HCT116 (cell line): ENCODE measurements around the gene DNAJC7. TPM values are rescaled to one million over a fixed set of nuclear protein-coding genes. Genes with fewer than 3 reads are reported as not detected.

ENCODE experiments used
- ATAC-seq: fragments of 200-7000 bp; cut with Tn5 transposase; 2 replicates; pipeline ENCODE4 v1.9.1; 2020; ENCODE audit warnings: mild to moderate bottlenecking, moderate library complexity
- BruUV-seq: library from RNA; stranded (reverse); fragments of 400-500 nt; replicated peaks from 2 replicates; lab custom pipeline; 2021; lab: Mats Ljungman, UMichigan
- CTCF ChIA-PET: fragments of 300-600 bp; sonication (Branson Sonifier 250); formaldehyde crosslinking; loops from one replicate; lab custom pipeline; 2021; ENCODE audit warnings: antibody characterized with exemption; lab: Charles Lee
- POLR2A ChIA-PET: fragments of 300-600, 350-600 bp; sonication (Branson Sonifier 250); formaldehyde crosslinking; loops from one replicate; lab custom pipeline; 2021; ENCODE audit warnings: antibody characterized with exemption; lab: Charles Lee
- RAD21 ChIA-PET, 2 experiments: fragments of 300-600 bp; sonication (Branson Sonifier 250); formaldehyde crosslinking; loops; one replicate each; lab custom pipeline; 2023; ENCODE audit warnings: low total read pairs in 2 of 2; ENCODE audit not compliant: uncharacterized antibody in 2 of 2, unreplicated experiment in 2 of 2, low non-redundant PET in 1 of 2; lab: Charles Lee
- DNase-seq: peaks from one replicate; pipeline ENCODE4 v3.0.0-alpha.2; 2010; ENCODE audit warnings: low read depth, low spot score
- H2AFZ ChIP-seq: fragments of 200-600 bp; shearing (Covaris generic), sonication (generic); 2 replicates; pipeline ENCODE4 v1.6.1; 2017; ENCODE audit warnings: low read depth, mixed run types, mixed read lengths, antibody characterized with exemption, low read length; ENCODE audit not compliant: poor library complexity, severe bottlenecking
- H3K27ac ChIP-seq: 2 replicates; pipeline ENCODE4 v1.5.1; 2012; ENCODE audit warnings: low read depth, low read length
- H3K27me3 ChIP-seq: fragments of 200-600 bp; sonication (generic); 2 replicates; pipeline ENCODE4 v1.6.1; 2016; ENCODE audit warnings: mixed run types, low read length, mixed read lengths; ENCODE audit not compliant: insufficient read depth
- H3K36me3 ChIP-seq, 2 experiments: fragments of 200-500 bp in 1 of 2; fragments of 200-600 bp in 1 of 2; sonication (Bioruptor generic) in 1 of 2; sonication (generic) in 1 of 2; 2 replicates each; pipeline versions ENCODE4 v1.5.1 to v1.6.1; 2014 to 2016; ENCODE audit warnings: low read length in 2 of 2, inconsistent platforms in 1 of 2, mixed read lengths in 1 of 2, mixed run types in 1 of 2; ENCODE audit not compliant: insufficient read depth in 2 of 2, control insufficient read depth in 1 of 2
- H3K4me1 ChIP-seq, 2 experiments: fragments of 200-600 bp in 1 of 2; sonication (generic) in 1 of 2; 2 replicates each; pipeline versions ENCODE4 v1.5.1 to v1.6.1; 2012 to 2017; ENCODE audit warnings: low read length in 2 of 2, inconsistent platforms in 1 of 2, mild to moderate bottlenecking in 1 of 2, mixed read lengths in 1 of 2, mixed run types in 1 of 2, moderate library complexity in 1 of 2; ENCODE audit not compliant: insufficient read depth in 2 of 2, control insufficient read depth in 1 of 2
- H3K4me2 ChIP-seq: fragments of 200-600 bp; sonication (generic); 2 replicates; pipeline ENCODE4 v1.6.1; 2017; ENCODE audit warnings: mixed run types, low read length, mixed read lengths
- H3K4me3 ChIP-seq, 2 experiments: fragments of 200-600 bp in 1 of 2; sonication (generic) in 1 of 2; replicated peaks in 1 of 2; 2 replicates each; pipeline ENCODE4 v1.5.1; 2011 to 2016; ENCODE audit warnings: low read length in 2 of 2, control low read depth in 1 of 2, low read depth in 1 of 2, mild to moderate bottlenecking in 1 of 2, mixed read lengths in 1 of 2, mixed run types in 1 of 2
- H3K79me2 ChIP-seq: fragments of 200-600 bp; sonication (generic); 2 replicates; pipeline ENCODE4 v1.6.1; 2017; ENCODE audit warnings: mild to moderate bottlenecking, mixed run types, low read length, moderate library complexity, mixed read lengths; ENCODE audit not compliant: insufficient read depth
- H3K9ac ChIP-seq: fragments of 200-600 bp; sonication (generic); 2 replicates; pipeline ENCODE4 v1.6.1; 2016; ENCODE audit warnings: low read length, mixed read lengths
- H3K9me2 ChIP-seq: fragments of 200-600 bp; sonication (generic), shearing (Covaris generic); 2 replicates; pipeline ENCODE4 v1.6.1; 2017; ENCODE audit warnings: mixed run types, mild to moderate bottlenecking, moderate library complexity; ENCODE audit not compliant: insufficient read depth
- H3K9me3 ChIP-seq, 2 experiments: fragments of 200-500 bp in 1 of 2; fragments of 200-600 bp in 1 of 2; sonication (Bioruptor generic) in 1 of 2; sonication (generic) in 1 of 2; 2 replicates each; pipeline ENCODE4 v1.6.1; 2014 to 2017; ENCODE audit warnings: low read length in 2 of 2, mixed read lengths in 2 of 2, inconsistent platforms in 1 of 2, low read depth in 1 of 2, mild to moderate bottlenecking in 1 of 2, mixed run types in 1 of 2, moderate library complexity in 1 of 2; ENCODE audit not compliant: control insufficient read depth in 1 of 2, insufficient read depth in 1 of 2
- H4K20me1 ChIP-seq: fragments of 200-600 bp; sonication (generic), shearing (Covaris generic); 2 replicates; pipeline ENCODE4 v1.6.1; 2017; ENCODE audit warnings: mixed run types, mild to moderate bottlenecking, moderate library complexity; ENCODE audit not compliant: insufficient read depth
- CBX3 ChIP-seq: IDR thresholded peaks from 2 replicates; pipeline ENCODE4 v1.6.1; 2012; ENCODE audit warnings: low read depth
- CEBPB ChIP-seq: IDR thresholded peaks from 2 replicates; pipeline ENCODE4 v1.6.1; 2012; ENCODE audit warnings: low read depth
- EGR1 ChIP-seq: IDR thresholded peaks from 2 replicates; pipeline ENCODE4 v1.6.1; 2012; ENCODE audit warnings: low read depth
- ELF1 ChIP-seq: IDR thresholded peaks from 2 replicates; pipeline ENCODE4 v1.6.1; 2012; ENCODE audit warnings: low read depth, borderline replicate concordance
- EZH2 ChIP-seq: fragments of 200-600 bp; sonication (generic); IDR thresholded peaks from 2 replicates; pipeline ENCODE4 v1.6.1; 2017; ENCODE audit warnings: antibody characterized with exemption, mixed run types
- JUND ChIP-seq: IDR thresholded peaks from 2 replicates; pipeline ENCODE4 v1.6.1; 2012
- POLR2AphosphoS5 ChIP-seq: IDR thresholded peaks from 2 replicates; pipeline ENCODE4 v1.6.1; 2011; ENCODE audit warnings: mild to moderate bottlenecking, low read depth, low read length, moderate library complexity
- RAD21 ChIP-seq: IDR thresholded peaks from 2 replicates; pipeline ENCODE4 v1.6.1; 2012; ENCODE audit warnings: low read depth, mild to moderate bottlenecking
- SIN3A ChIP-seq: IDR thresholded peaks from 2 replicates; pipeline ENCODE4 v1.6.1; 2012; ENCODE audit warnings: low read depth
- SP1 ChIP-seq: IDR thresholded peaks from 2 replicates; pipeline ENCODE4 v1.6.1; 2012; ENCODE audit warnings: low read depth
- TCF7L2 ChIP-seq: IDR thresholded peaks from 2 replicates; pipeline ENCODE4 v1.7.0; 2011; ENCODE audit warnings: borderline replicate concordance, inconsistent platforms; ENCODE audit not compliant: insufficient read depth, insufficient read length; ENCODE audit errors: extremely low read depth
- YY1 ChIP-seq: IDR thresholded peaks from 2 replicates; pipeline ENCODE4 v1.6.1; 2011; ENCODE audit warnings: low read length, low read depth, moderate library complexity, mild to moderate bottlenecking; ENCODE audit not compliant: insufficient replicate concordance; ENCODE audit errors: extremely low read depth
- ZFX ChIP-seq: fragments of 450-650 bp; IDR thresholded peaks from 2 replicates; pipeline ENCODE4 v1.6.1; 2017
- ZNF274 ChIP-seq: fragments of 200-500 bp; sonication (Bioruptor generic); IDR thresholded peaks from 2 replicates; pipeline ENCODE4 v1.6.1; 2014; ENCODE audit warnings: mild to moderate bottlenecking, low read depth, low read length, inconsistent platforms
- intact Hi-C: fragments of 100-400 bp; cut with micrococcal nuclease; formaldehyde crosslinking; loops from 2 replicates; pipeline ENCODE4 v1.10.0; 2022
- total RNA-seq: library from RNA; stranded (reverse); gene quantifications from one replicate; pipeline ENCODE4 v1.2.1, GENCODE V29; 2021; ENCODE audit not compliant: unreplicated experiment
- TF ChIP-seq, protein P1 (sequence below): IDR thresholded peaks from 2 replicates; pipeline ENCODE4 v1.6.1; 2012
- TF ChIP-seq, protein P2 (sequence below): IDR thresholded peaks from 2 replicates; pipeline ENCODE4 v1.6.1; 2012
- TF ChIP-seq, protein P3 (sequence below): IDR thresholded peaks from 2 replicates; pipeline ENCODE4 v1.6.1; 2012; ENCODE audit warnings: low read depth

The DNAJC7 gene
- total RNA-seq, 1 experiment from 2014 or later = 113 TPM

DNA sequence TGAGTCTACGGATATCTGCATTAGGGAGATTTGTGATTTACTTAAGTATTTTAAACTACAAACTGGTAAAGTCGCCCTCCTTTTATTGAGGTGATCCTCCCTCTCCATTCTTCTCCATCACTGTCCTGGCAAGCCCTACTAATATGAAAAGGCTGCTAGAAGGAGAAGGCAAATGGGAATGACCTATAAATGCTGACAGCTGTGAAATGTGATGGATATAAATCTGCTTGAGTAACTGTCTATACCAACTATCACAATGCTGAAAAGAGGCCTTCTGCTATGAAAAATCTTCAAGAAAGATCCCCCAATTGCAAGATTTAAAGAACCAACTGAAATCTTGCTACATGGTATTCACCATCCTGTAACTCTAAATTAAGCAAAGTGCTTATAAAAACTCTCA is 15.5 kb downstream of the DNAJC7 start:
- ChIA-PET CTCF (no interaction called here), POLR2A (interaction anchor here (1.3 kb wide), 1 partner anchor 18 kb away, joined by 3 read pairs; the partner anchor contains the start of gene NKIRAS2), RAD21 (no interaction called here)
- no TSS peak for BruUV-seq
- H4K20me1 ChIP-seq = peaks cover 13% of the 10 kb centered on the region; the same call in 1 of the 2 replicates
- H3K27ac ChIP-seq = no peak overlapping the region
- no peak overlapping the region for H2AFZ ChIP-seq
- H3K9me3 ChIP-seq = no peaks in the 10 kb centered on the region
- no peak overlapping the region for H3K4me3 ChIP-seq
- DNase-seq = no peak
- H3K36me3 ChIP-seq = peaks cover 19 to 25% of the 10 kb centered on the region in 2 experiments
- no peak for ATAC-seq
- H3K9ac ChIP-seq = no peak overlapping the region
- no peak overlapping the region for H3K4me2 ChIP-seq
- no peaks in the 10 kb centered on the region for H3K9me2 ChIP-seq
- intact Hi-C loops = no loop called here
- no peaks in the 10 kb centered on the region for H3K27me3 ChIP-seq
- TF ChIP-seq ELF1 = no peak
- TF ChIP-seq JUND = no peak
- TF ChIP-seq, protein P1, sequence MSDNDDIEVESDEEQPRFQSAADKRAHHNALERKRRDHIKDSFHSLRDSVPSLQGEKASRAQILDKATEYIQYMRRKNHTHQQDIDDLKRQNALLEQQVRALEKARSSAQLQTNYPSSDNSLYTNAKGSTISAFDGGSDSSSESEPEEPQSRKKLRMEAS = no peak
- no peak for TF ChIP-seq CEBPB
- TF ChIP-seq RAD21 = no peak
- no peak for TF ChIP-seq ZNF274
- no peak for TF ChIP-seq SIN3A
- TF ChIP-seq POLR2AphosphoS5 = no peak
- no peak for TF ChIP-seq TCF7L2
- no peak for TF ChIP-seq SP1
- no peak for TF ChIP-seq ZFX
- no peak for TF ChIP-seq EGR1
- TF ChIP-seq, protein P2, sequence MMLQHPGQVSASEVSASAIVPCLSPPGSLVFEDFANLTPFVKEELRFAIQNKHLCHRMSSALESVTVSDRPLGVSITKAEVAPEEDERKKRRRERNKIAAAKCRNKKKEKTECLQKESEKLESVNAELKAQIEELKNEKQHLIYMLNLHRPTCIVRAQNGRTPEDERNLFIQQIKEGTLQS = no peak
- no peak for TF ChIP-seq YY1
- TF ChIP-seq, protein P3, sequence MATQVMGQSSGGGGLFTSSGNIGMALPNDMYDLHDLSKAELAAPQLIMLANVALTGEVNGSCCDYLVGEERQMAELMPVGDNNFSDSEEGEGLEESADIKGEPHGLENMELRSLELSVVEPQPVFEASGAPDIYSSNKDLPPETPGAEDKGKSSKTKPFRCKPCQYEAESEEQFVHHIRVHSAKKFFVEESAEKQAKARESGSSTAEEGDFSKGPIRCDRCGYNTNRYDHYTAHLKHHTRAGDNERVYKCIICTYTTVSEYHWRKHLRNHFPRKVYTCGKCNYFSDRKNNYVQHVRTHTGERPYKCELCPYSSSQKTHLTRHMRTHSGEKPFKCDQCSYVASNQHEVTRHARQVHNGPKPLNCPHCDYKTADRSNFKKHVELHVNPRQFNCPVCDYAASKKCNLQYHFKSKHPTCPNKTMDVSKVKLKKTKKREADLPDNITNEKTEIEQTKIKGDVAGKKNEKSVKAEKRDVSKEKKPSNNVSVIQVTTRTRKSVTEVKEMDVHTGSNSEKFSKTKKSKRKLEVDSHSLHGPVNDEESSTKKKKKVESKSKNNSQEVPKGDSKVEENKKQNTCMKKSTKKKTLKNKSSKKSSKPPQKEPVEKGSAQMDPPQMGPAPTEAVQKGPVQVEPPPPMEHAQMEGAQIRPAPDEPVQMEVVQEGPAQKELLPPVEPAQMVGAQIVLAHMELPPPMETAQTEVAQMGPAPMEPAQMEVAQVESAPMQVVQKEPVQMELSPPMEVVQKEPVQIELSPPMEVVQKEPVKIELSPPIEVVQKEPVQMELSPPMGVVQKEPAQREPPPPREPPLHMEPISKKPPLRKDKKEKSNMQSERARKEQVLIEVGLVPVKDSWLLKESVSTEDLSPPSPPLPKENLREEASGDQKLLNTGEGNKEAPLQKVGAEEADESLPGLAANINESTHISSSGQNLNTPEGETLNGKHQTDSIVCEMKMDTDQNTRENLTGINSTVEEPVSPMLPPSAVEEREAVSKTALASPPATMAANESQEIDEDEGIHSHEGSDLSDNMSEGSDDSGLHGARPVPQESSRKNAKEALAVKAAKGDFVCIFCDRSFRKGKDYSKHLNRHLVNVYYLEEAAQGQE = no peak
- TF ChIP-seq CBX3 = no peak
- no peak for TF ChIP-seq EZH2
- H3K4me1 ChIP-seq = peaks cover 12 to 29% of the 10 kb centered on the region in 2 experiments
- H3K79me2 ChIP-seq = peaks cover 65% of the 10 kb centered on the region
